NK-92 treated with Interleukin-12 subunit alpha and Interleukin-12 subunit beta, amount 100 ng/mL, for 24 hours (cell line): Measurements from ENCODE around the gene KRTAP10-2.
"Not testable (repeated sequence)": the region's sequence is repeated elsewhere in the genome, so short reads cannot be mapped to it uniquely, and the experiment has no call there.

Source experiments
- DNase-seq: peaks from one replicate; lab custom pipeline; 2025; lab: John Stamatoyannopoulos, UW

Gene KRTAP10-2

DNA sequence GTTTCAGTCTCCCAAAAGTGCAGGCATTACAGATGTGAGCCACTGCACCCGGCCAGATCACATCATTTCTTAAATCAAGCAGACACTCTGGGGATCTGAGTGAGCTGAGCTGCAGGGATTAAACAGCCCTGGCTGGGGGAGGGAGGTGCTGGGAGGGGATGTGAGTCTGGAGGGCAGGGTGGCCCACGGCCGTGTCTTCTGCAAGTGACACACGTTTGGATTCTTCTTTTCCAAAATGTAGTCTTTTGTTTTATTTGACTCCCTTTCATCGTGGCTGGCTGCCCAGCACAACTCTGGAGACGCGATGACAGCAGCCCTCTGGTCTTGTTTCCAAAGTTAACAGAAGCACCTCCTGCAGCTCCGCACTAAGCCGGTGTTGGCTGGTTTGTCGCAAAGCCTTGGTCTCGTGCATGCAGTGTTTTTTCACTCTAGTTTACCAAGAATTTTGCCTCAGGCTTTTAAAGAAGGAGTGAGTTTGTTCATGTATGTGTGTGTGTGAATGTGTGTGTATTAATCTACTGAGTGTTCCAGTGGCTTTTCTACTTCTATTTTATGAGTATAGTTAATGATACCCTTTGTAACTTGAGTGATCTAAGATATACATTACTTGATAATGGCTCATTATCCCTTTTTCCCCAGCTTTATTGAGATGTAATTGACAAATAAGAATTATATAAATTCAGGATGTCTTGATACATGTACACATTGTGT is 31.9 kb upstream of the KRTAP10-2 start:
- no peak for DNase-seq

- no peak for DNase-seq
Observed at GRCh38 chr21:44582055-44582454, 30.8 kb upstream of the KRTAP10-2 start.

DNA sequence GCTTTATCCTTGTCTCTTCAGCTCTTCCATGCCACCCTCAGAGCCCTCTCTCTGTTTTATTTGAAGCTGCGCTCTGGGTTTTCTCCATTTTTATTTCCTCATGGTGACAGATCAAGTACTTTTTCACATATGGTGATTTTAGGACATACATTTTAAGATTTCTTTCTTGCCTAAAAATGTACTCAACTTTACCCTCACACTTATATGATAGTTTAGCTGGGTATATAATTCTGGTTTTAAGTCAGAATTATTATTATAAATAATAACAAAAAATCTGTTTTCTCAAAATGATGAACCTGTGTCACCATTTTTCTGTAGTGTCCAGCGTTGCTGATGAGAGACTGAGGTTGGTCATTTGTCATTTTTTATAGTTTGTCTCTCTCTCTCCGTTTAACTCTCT is 29.9 kb upstream of the KRTAP10-2 start:
- DNase-seq, result no peak

- not testable (repeated sequence) for DNase-seq
Observed at GRCh38 chr21:44580231-44580821, 29.0 kb upstream of the KRTAP10-2 start, which contains the start of gene KRTAP10-5. Gene KRTAP10-5 (minus strand): TSS chr21:44580604. CDS start chr21:44580578, 26 bp downstream.

DNA sequence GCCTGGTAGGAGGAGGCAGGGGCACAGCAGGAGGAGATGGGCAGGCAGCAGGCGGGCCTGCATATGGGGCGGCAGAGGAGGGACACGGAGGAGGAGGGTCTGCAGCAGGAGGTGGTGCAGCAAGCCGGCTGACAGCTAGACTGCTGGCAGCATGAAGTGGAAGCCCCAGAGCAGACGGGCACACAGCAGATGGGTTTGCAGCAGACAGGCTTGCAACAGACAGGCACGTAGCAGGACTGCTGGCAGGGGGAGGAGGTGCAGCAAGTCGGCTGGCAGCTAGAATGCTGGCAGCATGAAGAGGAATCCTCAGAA is 28.5 kb upstream of the KRTAP10-2 start:
- no peak for DNase-seq

DNA sequence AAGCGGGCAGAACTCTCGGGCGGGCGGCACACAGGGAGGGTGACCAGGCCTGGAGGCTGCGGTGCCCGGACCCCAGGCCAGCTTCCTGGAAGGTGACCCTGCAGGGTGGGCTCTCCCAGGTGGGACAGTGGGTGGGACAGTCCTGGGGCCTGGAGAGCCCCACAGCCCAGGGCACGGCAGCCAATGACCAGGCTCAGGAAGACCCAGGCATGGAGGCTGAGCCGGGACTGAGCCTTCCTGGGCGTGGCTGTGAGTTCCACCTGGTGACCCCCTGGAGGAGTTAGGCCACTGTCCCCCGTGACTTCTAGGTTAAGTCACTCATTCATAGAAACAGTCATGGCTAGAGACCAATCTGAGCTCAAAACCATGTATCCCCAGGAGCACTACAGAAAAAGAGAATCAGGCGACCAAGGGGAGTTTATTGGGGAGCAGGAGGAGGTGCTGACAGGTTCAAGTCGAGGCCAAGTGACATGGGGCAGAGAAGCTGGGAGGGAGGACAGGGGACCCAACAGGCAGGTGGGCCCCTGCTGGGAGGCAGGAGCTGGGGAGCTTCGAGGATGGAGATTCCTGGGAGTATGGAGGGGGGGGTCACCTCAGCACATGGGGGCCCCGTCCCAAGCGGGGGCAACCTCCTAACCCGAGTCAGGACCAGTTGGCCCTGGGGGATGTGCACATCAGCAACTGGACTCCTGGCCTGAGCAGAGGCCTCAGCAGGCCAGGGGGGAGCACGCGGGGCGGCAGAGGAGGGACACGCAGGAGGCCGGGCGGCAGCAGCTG is 27.9 kb upstream of the KRTAP10-2 start:
- no peak for DNase-seq

DNA sequence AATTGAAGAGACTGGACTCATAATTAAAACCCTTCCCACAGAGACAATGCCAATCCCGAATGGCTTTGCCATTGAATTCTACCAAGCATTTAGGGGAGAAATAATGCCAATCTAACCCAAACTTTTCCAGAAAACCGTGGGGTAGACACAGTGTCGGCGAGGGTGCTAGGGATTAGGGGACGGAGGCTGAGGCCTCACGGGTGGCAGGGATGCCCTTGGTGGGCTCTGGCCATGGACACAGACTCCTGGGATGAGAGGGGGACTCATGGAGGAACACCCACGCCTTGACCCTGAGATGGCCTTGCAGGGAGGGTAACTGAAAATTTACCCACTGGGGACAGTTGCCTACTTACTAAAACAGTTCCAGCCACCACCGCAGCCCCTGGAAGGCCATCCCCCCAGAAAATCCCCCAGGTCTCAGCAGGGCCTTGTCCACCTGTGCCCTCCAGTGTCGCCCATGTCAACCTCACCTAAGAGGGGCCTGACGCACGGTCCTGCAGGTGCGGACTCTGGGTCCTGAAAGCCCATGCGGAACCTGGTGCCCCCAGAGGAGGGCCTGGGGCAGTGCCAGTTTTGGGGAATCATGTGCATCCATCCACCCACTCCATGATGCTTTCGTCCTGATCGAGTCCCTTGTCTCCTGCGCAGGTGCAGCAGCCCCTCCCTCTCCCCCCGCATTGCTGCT is 27.2 kb upstream of the KRTAP10-2 start:
- no peak for DNase-seq

- DNase-seq, result no peak
Observed at GRCh38 chr21:44576025-44576420, 24.7 kb upstream of the KRTAP10-2 start.

DNA sequence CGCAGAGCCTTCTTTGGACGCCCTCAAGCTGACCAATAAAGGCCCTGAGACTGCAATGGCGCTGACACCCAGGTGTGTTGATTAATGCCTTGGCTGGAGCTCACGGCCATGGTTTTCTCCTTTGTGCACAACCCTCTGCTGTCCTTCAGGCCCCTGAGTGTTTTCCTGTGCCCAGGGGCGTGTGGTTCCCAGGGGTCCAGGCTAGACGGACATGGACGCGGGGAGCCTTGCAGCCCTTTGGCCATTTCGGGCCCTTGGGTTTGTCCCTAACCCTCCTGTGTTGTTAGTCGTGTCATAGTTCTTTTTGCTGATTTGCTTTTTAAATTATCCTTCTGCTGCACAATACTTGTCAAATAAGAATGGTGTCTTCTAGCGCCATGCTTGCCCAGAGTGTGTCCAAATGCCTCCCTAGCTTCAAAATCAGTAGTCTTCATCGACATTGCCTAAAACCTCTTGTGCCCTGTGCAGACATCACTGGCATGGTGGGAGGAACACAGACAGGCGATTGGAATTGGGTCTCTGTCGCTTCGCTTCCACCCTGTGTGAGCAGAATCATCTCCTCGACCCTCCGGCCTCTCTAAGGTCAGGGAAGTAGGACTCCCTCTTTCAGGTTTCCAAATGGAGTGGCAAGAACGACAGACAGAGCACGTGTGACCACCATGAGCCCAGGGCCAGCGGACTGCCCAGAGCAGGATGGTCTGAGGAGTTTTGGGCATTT is 24.2 kb upstream of the KRTAP10-2 start:
- DNase-seq, result no peak

DNA sequence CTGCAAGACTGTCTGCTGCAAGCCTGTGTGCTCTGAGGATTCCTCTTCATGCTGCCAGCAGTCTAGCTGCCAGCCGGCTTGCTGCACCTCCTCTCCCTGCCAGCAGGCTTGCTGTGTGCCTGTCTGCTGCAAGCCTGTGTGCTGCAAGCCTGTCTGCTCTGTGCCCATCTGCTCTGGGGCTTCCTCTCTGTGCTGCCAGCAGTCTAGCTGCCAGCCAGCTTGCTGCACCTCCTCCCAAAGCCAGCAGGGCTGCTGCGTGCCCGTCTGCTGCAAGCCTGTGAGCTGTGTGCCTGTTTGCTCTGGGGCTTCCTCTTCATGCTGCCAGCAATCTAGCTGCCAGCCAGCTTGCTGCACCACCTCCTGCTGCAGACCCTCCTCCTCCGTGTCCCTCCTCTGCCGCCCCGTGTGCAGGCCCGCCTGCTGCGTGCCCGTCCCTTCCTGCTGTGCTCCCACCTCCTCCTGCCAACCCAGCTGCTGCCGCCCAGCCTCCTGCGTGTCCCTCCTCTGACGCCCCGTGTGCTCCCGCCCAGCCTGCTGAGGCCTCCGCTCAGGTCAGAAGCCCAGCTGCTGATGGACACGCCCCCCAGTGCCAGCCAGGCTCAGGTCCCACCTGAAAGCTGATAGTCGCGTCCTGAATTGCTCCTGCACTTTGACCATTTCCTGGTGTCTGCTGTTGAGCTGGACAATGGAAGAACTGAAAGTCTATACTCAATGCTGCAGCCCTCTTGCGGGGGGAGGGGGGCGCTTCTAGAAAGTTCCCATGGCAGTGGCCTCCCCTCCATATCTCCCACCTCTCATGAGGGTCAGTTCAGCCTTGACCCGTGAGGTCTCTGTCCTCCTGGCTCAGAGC is 23.4 kb upstream of the KRTAP10-2 start:
- DNase-seq, result no peak

DNA sequence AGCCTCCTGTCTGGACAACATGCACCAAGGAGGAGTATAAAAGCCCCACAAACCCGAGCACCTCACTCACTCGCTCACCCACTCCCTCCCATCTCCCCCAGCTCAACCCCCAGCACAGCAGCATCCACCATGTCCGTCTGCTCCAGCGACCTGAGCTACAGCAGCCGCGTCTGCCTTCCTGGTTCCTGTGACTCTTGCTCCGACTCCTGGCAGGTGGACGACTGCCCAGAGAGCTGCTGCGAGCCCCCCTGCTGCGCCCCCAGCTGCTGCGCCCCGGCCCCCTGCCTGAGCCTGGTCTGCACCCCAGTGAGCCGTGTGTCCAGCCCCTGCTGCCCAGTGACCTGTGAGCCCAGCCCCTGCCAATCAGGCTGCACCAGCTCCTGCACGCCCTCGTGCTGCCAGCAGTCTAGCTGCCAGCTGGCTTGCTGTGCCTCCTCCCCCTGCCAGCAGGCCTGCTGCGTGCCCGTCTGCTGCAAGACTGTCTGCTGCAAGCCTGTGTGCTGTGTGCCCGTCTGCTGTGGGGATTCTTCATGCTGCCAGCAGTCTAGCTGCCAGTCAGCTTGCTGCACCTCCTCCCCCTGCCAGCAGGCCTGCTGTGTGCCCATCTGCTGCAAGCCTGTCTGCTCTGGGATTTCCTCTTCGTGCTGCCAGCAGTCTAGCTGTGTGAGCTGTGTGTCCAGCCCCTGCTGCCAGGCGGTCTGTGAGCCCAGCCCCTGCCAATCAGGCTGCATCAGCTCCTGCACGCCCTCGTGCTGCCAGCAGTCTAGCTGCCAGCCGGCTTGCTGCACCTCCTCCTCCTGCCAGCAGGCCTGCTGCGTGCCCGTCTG is 22.5 kb upstream of the KRTAP10-2 start, which contains the start of gene KRTAP10-4:
Gene KRTAP10-4, plus strand, starts transcription at position 100 of the 827 bp plus-strand sequence. Its CDS starts 30 bp downstream, at position 130.
- DNase-seq, result not testable (repeated sequence)

DNA sequence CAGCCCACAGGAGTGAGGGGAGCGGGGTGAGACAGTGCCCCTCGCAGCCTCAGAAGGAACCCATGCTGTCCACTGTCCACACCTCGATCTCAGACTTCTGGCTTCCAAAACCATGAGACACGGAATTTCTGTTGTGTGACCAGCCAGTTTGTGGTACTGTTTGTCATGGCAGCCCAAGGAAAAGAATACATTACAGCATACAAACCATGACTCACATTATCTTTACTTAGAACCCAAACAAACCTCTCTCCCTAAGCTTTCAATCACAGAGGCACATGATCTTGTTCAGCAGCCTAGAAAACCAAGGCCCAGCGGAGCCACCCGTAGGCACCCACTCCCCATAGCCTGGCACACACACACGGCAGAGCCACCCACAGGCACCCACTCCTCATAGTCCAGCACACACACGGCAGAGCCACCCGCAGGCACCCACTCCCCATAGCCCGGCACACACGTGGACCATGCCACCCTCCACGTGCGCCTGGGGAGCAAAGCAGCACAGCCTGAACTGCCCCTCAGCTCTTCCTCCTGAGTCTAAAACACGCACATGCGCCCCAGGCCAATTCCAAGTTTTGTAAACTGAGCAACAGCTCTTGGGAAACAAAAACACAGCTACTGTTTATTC is 21.8 kb upstream of the KRTAP10-2 start:
- DNase-seq, result no peak

DNA sequence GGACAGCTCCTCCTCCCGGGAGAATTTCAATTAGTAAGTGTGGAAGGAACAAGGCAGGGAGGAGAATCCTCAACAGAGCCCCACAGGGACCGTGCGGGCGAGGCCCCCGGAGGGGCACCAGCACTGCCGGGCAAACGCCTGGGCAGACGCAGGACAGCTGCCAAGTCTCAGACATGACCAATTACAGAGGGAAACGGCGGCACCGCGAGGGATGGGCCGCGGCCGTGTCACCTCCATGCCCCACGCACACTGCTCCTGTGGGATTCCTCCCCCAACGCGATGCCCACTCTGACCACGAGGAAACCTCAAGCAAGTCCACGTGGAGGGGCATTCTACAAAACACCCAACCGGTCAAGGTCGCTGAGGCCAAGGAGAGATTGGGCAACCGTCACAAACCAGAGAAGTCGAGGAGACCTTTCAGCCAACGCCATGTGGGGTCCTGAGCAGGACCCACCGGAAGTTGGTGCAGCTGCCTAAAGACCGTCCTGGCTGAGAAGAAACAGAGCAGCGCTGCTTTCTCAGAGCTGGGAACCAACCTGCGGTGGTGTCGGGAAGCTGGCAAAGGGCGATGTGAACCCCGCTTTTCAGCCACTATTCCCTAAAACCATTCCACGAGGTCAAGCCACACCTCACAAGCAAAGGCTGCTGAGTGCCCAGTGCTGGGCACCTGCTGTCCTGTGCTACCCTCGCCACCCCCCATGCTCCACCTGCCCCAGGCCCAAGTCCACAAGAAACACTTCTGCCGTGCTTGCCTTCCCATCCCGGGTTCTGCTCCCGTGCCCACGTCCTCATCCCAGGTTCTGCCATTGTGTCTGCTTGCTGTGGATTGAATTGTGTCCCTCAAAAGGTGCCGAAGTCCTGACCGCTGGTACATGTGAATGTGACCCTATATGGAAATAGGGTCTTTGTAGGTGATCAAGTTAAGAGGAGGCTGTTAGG is 20.8 kb upstream of the KRTAP10-2 start:
- DNase-seq, result no peak

- DNase-seq, result no peak
Observed at GRCh38 chr21:44571296-44571695, 20.0 kb upstream of the KRTAP10-2 start.

DNA sequence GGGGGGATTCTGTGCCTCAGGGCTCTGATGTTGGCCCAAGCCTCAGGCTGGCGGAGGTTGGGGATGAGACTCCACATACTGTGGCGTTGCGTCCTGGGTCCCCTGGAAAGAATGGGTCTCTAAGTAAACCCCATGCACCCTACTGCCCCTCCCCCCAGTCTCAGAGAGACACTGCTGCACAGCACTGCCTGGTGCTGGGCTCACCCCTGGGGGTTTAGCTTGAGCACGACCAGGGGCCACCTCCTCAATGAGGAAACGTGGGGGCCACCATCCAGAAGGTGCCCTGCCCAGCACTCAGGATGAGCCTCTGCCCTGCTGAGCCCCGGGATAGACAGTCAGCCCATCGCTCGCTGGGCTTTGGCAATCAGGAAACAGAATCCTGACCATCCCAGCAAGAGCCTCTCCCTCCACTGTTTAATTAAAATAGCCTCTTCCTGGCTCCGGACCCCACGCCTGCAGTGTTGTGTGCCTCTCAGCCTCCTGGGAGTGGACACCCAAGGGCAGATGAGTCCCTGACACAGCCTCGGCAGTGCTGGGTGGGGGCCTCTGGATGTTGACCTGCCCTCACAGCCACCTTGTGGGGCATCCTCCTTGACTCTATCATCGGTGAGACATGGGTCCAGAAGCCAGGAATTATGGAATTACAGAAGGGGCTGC is 18.7 kb upstream of the KRTAP10-2 start:
- no peak for DNase-seq

- no peak for DNase-seq
Observed at GRCh38 chr21:44568667-44569556, 17.6 kb upstream of the KRTAP10-2 start.

GRCh38 chr21:44568261-44568660 is 17.0 kb upstream of the KRTAP10-2 start:
- no peak for DNase-seq
